Measurements from ENCODE around the gene RDM1. TPM values are rescaled to one million over a fixed set of nuclear protein-coding genes. Genes with fewer than 3 reads are reported as not detected.
"Not testable (repeated sequence)": the region's sequence is repeated elsewhere in the genome, so short reads cannot be mapped to it uniquely, and the experiment has no call there.

Gene RDM1
- total RNA-seq, 3 donors from 2014 or later = not detected

DNA sequence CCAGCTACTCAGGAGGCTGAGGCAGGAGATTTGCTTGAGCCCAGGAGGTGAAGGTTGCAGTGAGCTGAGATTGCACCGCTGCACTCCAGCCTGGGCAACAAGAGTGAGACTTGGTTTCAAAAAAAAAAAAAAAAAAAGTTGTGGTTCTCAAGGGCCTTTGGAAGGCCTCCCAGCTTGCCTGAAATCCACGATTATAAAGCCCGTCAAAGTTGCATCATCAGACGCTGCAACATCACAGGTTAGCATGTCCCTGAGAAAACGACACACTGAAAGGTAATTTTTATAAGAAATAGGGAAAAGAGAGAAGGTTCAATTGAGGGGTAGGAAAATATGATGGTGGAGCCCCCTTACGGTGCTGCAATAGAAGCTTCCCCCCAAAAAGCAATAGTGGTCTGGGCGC lies 17.5 kb upstream of the RDM1 start:
- no peaks in the 10 kb centered on the region for H3K9me3 Mint-ChIP-seq

DNA sequence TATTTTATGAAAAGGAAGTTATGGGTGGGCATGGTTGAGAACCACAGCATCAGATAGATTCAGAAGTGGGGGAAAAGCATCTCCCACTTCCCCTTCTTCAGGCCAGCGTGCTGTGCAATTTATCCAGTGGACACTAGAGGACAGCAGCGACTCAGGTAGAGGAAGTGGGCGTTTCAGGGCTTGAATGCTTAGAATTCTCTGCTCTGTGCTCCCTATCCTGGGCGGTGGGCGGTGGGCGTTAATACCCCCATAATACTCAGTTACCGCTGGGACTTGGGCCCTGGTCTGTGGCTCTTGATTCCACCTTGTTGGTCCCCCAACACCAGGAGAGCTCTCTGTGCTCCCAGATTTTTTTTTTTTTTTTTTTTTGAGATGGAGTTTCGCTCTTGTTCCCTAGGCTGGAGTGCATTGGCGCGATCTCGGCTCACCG lies 16.6 kb upstream of the RDM1 start:
- H3K4me3 Mint-ChIP-seq = no peak overlapping the region
- peak; percentile 24 for DNase-seq
- no peaks in the 10 kb centered on the region for H3K36me3 Mint-ChIP-seq (ENCODE audit: insufficient read depth)
- no peaks in the 10 kb centered on the region for H3K4me1 Mint-ChIP-seq (ENCODE audit: low read depth)
- ATAC-seq = peak; percentile 66 to 74
- H3K9me3 Mint-ChIP-seq = no peaks in the 10 kb centered on the region
- H3K27me3 Mint-ChIP-seq (ENCODE audit: low read depth) = no peaks in the 10 kb centered on the region

More for the DNA sequence above, 17.5 kb upstream of the RDM1 start:
- Mint-ChIP-seq H3K27me3 (ENCODE audit: low read depth) (no peaks in the 10 kb centered on the region), H3K4me3 (no peak overlapping the region), H3K36me3 (ENCODE audit: insufficient read depth) (no peaks in the 10 kb centered on the region), H3K4me1 (ENCODE audit: low read depth) (no peaks in the 10 kb centered on the region)
- no peak for ATAC-seq
- DNase-seq = no peak

DNA sequence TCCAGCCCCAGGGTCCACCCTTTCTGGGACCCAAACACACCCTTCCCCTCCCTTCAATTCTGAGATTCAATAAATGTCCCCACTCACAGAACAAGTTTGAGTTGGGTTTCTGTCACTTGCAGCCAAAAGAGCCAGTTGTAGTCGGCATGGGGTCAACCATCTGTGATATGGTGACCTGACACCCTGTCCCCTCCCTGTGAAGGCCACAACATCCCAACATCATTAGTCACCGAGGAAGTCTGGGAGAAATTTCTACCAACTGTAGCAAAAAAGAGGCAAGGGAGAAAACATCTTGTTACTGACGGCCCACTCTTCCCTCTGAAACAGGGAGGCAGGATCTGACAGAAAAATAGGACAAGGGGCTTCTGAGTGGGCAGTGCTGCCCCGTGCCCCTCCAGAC lies 13.6 kb upstream of the RDM1 start:
- Mint-ChIP-seq H3K9me3 (no peaks in the 10 kb centered on the region), H3K36me3 (ENCODE audit: insufficient read depth) (no peaks in the 10 kb centered on the region), H3K4me3 (no peak overlapping the region), H3K4me1 (ENCODE audit: low read depth) (no peaks in the 10 kb centered on the region), H3K27me3 (ENCODE audit: low read depth) (no peaks in the 10 kb centered on the region)
- ATAC-seq (no peak), DNase-seq (no peak)

DNA sequence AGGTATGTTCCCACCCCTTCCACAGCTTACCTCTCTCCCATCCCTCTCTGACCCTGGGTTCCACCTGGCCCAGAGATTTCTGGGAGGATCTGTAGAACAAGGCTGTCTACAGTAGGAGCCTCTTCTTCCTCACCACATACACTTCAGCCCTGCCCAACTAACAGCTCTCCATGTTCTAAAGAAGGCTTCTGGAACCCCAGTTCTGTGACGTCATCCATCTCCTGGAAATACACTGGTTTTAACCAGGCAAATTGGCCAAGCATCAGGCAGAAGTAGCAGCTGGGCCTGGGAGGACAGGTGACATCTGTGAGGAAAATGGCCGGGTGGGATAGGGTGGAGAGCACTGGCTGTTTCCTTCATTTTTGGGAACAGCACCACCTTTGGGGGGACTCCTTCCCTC lies 13.0 kb upstream of the RDM1 start, which contains the start of gene LYZL6:
TSS of gene LYZL6 (minus strand) at position 177 of the 400 bp plus-strand sequence. CDS start 4,357 bp downstream, outside the sequence.
- no peaks in the 10 kb centered on the region for H3K9me3 Mint-ChIP-seq
- peaks cover 2% of the 10 kb centered on the region for H3K4me1 Mint-ChIP-seq (ENCODE audit: low read depth)
- no peak within 1 kb of the TSS for H3K4me3 Mint-ChIP-seq
- DNase-seq = no peak
- H3K27me3 Mint-ChIP-seq (ENCODE audit: low read depth) = no peaks in the 10 kb centered on the region
- no peaks in the 10 kb centered on the region for H3K36me3 Mint-ChIP-seq (ENCODE audit: insufficient read depth)
- ATAC-seq = no peak

DNA sequence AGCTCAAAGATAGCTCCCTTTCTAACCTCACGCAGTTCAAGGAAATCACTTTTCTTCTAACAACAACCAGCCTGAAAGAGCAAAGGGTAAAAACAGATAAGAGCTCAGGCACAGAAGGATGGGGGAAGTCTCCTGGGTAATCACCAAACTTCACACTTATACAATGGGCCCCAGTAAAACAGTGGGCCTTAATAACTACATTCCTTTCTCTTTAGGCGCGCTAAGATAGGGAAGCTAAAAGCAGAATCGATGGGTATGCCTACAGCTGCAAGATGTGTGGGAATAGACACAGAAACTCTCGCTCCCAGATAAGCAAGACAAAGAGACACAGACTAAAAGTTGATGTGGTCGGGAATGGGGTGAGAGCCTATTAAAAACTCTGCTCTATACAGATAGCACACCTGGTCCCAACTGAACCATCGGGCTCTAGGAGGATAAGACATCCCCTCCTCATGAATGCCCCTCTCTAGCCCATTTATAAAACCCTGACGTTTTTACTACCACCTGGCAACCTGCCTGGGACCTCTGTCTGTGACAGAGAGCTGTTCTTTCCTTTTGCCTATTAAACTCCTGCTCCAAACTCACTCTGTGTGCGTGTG lies 12.1 kb upstream of the RDM1 start:
- no peak for DNase-seq
- no peaks in the 10 kb centered on the region for H3K27me3 Mint-ChIP-seq (ENCODE audit: low read depth)
- H3K4me3 Mint-ChIP-seq = no peak overlapping the region
- no peaks in the 10 kb centered on the region for H3K9me3 Mint-ChIP-seq
- H3K36me3 Mint-ChIP-seq (ENCODE audit: insufficient read depth) = no peaks in the 10 kb centered on the region
- ATAC-seq = no peak
- H3K4me1 Mint-ChIP-seq (ENCODE audit: low read depth) = peaks cover 2% of the 10 kb centered on the region

DNA sequence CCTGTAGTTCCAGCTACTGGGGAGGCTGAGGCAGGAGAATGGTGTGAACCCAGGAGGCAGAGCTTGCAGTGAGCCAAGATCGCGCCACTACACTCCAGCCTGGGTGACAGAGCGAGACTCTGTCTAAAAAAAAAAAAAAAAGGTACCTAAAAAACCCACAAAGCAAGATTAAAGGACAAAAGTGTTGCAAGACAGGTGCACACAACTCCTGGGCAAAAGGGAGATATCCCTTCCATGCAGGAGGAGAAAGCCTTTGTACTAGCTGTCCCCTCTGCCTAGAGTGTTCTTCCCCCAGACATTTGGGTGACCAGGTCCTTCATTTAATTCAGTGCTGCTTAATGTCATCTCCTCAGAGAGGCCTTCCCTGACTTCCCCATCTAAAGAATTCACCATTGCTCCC lies 7.9 kb upstream of the RDM1 start:
- not testable (repeated sequence) for ATAC-seq; H3K4me3 Mint-ChIP-seq; H3K9me3 Mint-ChIP-seq; H3K27me3 Mint-ChIP-seq (ENCODE audit: low read depth); DNase-seq; H3K36me3 Mint-ChIP-seq (ENCODE audit: insufficient read depth); H3K4me1 Mint-ChIP-seq (ENCODE audit: low read depth)

DNA sequence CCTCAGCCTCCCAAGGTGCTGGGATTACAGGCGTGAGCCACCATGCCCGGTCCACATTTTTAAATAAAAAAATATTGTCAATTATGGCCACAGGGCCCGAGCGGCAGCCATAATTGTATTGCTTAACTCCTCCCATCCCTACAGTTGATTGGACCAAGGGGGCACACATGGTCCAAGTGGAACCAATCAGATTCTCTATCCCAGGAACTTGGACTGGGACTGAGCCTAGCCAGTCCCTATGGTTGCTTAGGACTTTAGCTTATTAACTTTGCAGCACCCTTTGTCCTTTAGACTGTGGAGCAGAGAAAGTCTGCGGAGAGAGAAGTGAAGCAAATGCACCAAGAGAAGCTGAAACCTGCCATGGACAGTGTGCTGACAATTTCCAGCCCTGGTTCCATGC lies 5.5 kb upstream of the RDM1 start:
- Mint-ChIP-seq H3K4me1 (ENCODE audit: low read depth) (peaks cover 2% of the 10 kb centered on the region), H3K4me3 (no peak overlapping the region), H3K36me3 (ENCODE audit: insufficient read depth) (no peaks in the 10 kb centered on the region), H3K9me3 (no peaks in the 10 kb centered on the region), H3K27me3 (ENCODE audit: low read depth) (no peaks in the 10 kb centered on the region)
- ATAC-seq (no peak), DNase-seq (no peak)

DNA sequence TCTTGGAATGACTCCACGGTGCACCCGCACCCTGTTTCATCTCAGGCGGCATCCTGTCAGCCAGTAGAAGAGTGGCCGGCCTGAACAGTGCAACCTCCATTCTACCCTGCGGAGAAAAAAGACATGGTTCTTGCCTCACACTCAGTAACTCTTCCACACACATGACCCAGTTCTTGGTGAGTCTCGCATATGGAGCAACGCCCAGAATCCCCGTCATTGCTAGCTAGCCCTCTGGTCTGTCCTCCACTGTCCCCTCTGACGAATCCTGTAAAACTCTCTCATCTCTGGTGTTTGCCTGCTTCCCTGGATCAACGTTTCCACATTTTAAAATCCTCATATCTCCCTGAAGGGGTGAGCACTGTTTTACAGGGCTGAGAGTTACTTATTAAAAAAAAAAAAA lies 4.2 kb upstream of the RDM1 start:
- Mint-ChIP-seq H3K36me3 (ENCODE audit: insufficient read depth) (no peaks in the 10 kb centered on the region), H3K9me3 (no peaks in the 10 kb centered on the region), H3K4me3 (no peak overlapping the region), H3K27me3 (ENCODE audit: low read depth) (no peaks in the 10 kb centered on the region), H3K4me1 (ENCODE audit: low read depth) (peaks cover 11% of the 10 kb centered on the region)
- no peak for ATAC-seq
- DNase-seq = no peak

DNA sequence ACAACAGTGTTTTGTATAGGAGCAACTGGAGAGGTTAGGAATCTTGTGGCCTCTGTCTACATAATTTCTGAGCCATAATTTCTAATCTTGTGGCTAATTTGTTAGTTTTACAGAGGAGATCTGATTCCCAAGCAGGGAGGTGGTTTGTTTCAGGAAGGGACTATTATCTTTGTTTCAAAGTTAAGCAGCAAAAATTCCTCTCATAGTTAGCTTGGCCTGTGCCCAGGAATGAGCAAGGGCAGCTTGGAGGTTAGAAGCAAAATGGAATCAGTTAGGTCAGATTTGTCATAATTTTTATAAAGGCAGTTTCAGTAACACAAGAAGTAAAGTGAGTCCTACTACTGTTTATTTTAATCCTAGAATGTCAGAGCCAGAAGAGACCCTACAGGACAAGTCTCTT lies 2.0 kb upstream of the RDM1 start:
- Mint-ChIP-seq H3K4me1 (ENCODE audit: low read depth) (peaks cover 13% of the 10 kb centered on the region), H3K36me3 (ENCODE audit: insufficient read depth) (no peaks in the 10 kb centered on the region), H3K9me3 (no peaks in the 10 kb centered on the region), H3K27me3 (ENCODE audit: low read depth) (no peaks in the 10 kb centered on the region), H3K4me3 (no peak overlapping the region)
- ATAC-seq = no peak
- no peak for DNase-seq

DNA sequence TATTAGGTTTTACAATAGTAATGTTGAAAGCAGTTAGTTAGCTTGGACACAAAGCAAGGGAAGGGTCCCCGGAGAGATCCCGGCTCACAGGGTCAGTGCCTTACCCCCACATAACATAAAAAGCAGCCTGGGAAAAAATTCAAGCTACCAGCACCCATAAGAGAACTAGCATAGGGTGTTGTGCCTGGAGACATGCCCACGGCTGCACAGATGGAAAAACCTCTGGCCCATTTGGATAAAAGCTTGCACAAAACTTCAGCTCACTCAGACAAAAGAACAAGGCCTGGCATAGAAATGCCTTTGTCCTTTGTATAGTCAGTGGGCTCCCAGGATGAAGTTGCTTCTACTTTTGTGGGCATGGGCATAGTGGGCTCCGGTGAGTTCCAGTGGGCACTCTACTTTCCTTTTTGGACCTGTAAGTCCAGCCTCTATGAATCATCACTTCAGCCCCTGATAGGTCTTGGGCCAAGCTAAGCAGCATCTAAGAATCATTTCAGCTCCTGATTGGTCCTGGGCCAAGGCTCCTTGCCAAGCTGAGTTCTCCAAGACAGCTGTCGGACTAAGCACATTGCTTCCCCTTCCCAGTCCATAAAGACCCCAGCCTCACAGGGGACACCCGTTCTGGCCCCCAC lies 1.3 kb upstream of the RDM1 start:
- DNase-seq (no peak), ATAC-seq (no peak)
- Mint-ChIP-seq H3K27me3 (ENCODE audit: low read depth) (no peaks in the 10 kb centered on the region), H3K9me3 (no peaks in the 10 kb centered on the region), H3K36me3 (ENCODE audit: insufficient read depth) (no peaks in the 10 kb centered on the region), H3K4me1 (ENCODE audit: low read depth) (peaks cover 13% of the 10 kb centered on the region), H3K4me3 (no peak overlapping the region)

DNA sequence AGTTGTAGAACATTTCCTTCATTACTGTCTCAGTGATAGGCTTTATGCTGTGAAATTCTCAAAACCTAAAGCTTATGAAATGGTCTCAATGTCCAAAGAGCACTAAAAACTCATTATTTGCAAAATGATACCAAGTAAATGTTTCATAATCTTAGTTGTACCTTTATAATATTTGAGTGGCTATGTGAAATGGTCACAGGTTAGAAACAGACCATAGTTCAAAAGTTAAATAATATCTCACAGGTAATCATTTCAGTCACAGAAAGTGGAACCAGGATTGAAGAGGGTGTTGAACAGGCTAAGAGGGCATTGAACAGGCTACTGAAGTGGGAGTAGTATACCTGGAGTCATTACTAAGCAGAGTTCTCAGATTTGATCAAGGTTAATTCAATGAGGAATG lies 2.9 kb downstream of the RDM1 start:
- H3K36me3 Mint-ChIP-seq (ENCODE audit: insufficient read depth) = no peaks in the 10 kb centered on the region
- no peaks in the 10 kb centered on the region for H3K27me3 Mint-ChIP-seq (ENCODE audit: low read depth)
- H3K9me3 Mint-ChIP-seq = no peaks in the 10 kb centered on the region
- H3K4me3 Mint-ChIP-seq = no peak overlapping the region
- peaks cover 17% of the 10 kb centered on the region for H3K4me1 Mint-ChIP-seq (ENCODE audit: low read depth)
- ATAC-seq (no peak), DNase-seq (no peak)

DNA sequence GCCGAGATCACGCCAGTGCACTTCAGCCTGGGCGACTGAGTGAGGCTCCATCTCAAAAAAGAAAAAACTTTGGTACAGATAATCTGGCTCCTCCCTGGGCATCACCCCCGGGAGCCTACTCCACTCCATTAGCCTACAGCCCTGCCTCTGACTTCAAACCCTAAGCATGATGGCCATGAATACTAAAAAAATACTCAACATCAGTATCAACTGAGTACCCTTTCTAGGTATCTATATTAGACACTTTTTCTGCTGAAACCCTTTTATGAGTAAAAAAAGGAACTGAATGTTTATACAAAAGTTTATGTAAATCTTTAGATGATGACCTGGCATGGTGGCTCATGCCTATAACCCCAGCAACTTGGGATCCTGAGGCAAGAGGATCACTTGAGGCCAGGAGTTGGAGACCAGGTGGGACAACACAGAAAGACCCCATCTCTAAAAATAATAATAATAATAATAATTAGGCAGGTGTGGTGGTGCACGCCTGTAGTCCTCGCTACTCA lies 6.9 kb downstream of the RDM1 start:
- ATAC-seq = no peak
- no peaks in the 10 kb centered on the region for H3K36me3 Mint-ChIP-seq (ENCODE audit: insufficient read depth)
- no peak overlapping the region for H3K4me3 Mint-ChIP-seq
- H3K9me3 Mint-ChIP-seq = no peaks in the 10 kb centered on the region
- H3K27me3 Mint-ChIP-seq (ENCODE audit: low read depth) = no peaks in the 10 kb centered on the region
- no peak for DNase-seq
- peaks cover 10% of the 10 kb centered on the region for H3K4me1 Mint-ChIP-seq (ENCODE audit: low read depth)

DNA sequence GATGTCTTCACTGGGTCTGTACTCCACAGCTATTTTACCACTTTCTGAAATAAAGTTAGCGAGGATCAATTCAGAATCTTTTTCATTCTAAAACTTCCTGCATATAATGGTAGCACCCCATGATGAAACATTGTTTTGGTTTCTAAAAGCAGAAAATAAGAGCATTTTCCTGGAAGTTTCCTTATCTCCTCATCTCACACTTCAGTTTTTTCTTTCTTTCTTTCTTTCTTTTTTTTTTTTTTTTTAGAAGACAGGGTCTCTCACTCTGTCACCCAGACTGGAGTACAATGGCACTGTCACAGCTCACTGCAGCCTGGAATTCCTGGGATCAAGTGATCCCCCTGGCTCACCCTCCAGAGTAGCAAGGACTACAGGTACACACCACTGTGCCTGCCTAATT lies 10.3 kb downstream of the RDM1 start:
- no peak for DNase-seq
- no peak for ATAC-seq
- no peaks in the 10 kb centered on the region for H3K9me3 Mint-ChIP-seq
- no peaks in the 10 kb centered on the region for H3K36me3 Mint-ChIP-seq (ENCODE audit: insufficient read depth)
- peaks cover 10% of the 10 kb centered on the region for H3K4me1 Mint-ChIP-seq (ENCODE audit: low read depth)
- H3K27me3 Mint-ChIP-seq (ENCODE audit: low read depth) = no peaks in the 10 kb centered on the region
- H3K4me3 Mint-ChIP-seq = no peak overlapping the region

DNA sequence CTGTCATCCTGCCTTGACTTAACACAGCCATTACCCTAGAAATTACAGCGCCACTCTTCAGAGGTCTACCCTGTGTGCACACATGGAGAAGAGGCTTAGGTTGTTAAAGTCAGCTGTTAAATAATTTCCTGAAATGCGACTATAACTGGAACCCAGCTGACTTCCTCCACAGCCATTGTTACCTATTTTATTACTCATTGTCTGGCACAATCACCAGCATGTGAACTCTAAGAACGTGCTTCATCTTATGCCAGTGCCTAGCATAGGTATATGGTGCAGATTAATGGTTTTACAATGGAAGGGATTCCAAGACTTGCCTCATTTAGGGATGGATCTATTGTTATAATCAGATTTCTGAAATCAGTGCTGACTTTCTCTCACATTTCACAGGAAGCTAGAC lies 11.9 kb downstream of the RDM1 start:
- Mint-ChIP-seq H3K27me3 (ENCODE audit: low read depth) (no peaks in the 10 kb centered on the region), H3K36me3 (ENCODE audit: insufficient read depth) (no peaks in the 10 kb centered on the region), H3K4me1 (ENCODE audit: low read depth) (peaks cover 13% of the 10 kb centered on the region), H3K4me3 (no peak overlapping the region), H3K9me3 (no peaks in the 10 kb centered on the region)
- no peak for DNase-seq
- no peak for ATAC-seq

DNA sequence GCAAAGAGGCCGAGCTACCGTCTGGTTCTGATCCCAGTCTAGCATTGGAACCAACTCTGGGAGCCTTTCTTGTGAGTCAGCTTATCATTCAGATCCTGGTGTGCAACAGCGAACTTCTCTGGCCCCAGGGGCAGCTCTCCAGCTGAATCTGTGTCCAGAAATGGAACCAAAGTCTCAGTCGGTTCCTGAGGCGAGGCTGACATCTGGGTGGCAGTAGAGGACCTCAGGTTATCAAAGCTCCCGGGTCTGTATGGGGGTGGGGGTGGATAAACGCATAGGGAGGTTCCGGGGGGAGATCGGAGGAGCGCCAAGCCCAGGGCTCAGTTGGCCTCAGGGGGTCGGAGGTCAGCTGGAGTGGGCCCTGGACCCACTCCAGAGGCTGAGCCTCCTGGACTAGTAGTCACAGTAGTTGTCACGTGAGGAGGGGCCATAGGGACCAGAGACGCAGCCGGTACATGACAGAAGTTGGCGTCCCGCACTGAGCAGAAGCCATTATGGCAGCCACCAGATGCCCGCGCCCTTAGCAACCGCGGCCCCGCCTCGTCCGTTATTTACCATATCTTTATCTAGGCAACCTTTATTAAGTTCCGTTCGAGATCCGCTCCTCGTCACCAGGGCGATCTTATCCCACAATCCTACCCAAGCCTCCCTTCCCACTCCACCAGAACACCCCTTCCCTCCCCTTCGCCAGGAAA lies 12.9 kb downstream of the RDM1 start:
- Mint-ChIP-seq H3K27me3 (ENCODE audit: low read depth) (no peaks in the 10 kb centered on the region), H3K9me3 (no peaks in the 10 kb centered on the region), H3K4me1 (ENCODE audit: low read depth) (peaks cover 21% of the 10 kb centered on the region), H3K36me3 (ENCODE audit: insufficient read depth) (no peaks in the 10 kb centered on the region), H3K4me3 (no peak overlapping the region)
- DNase-seq = no peak
- no peak for ATAC-seq

All from activated T-cell treated with anti-CD3 and anti-CD28 coated beads, Interleukin-2, amount 50 U/mL, for 4 hours (primary cell).